GM23338 (cell line): ENCODE results near the gene KRTAP1-3. TPM values are rescaled to one million over a fixed set of nuclear protein-coding genes. Genes with fewer than 3 reads are reported as not detected.

Experiments
- ATAC-seq: fragments of 200-7000 bp; cut with Tn5 transposase; 3 replicates; pipeline ENCODE4 v1.9.1; 2020
- DNase-seq: peaks from one replicate; pipeline ENCODE4 v3.0.0-alpha.2; 2015; ENCODE audit warnings: low spot score
- H2AFZ ChIP-seq: fragments of 200-600 bp; sonication (generic); 2 replicates; pipeline ENCODE4 v1.8.0; 2016; ENCODE audit warnings: antibody characterized with exemption, mild to moderate bottlenecking, moderate library complexity
- H3F3A ChIP-seq: fragments of 200-600 bp; sonication (generic); replicated peaks from 2 replicates; pipeline ENCODE4 v1.8.0; 2017; ENCODE audit warnings: antibody characterized with exemption, mixed run types, low read depth
- H3K27ac ChIP-seq: fragments of 200-600 bp; sonication (generic); 2 replicates; pipeline ENCODE4 v1.6.1; 2016; ENCODE audit warnings: low read depth
- H3K27me3 ChIP-seq: fragments of 200-600 bp; sonication (generic); 2 replicates; pipeline ENCODE4 v1.8.0; 2016; ENCODE audit warnings: mild to moderate bottlenecking, mixed run types, moderate library complexity; ENCODE audit not compliant: insufficient read depth
- H3K36me3 ChIP-seq: fragments of 200-600 bp; sonication (generic); 2 replicates; pipeline ENCODE4 v1.8.0; 2016; ENCODE audit warnings: mild to moderate bottlenecking; ENCODE audit not compliant: insufficient read depth
- H3K4me1 ChIP-seq: fragments of 200-600 bp; sonication (generic); 2 replicates; pipeline ENCODE4 v1.8.0; 2016; ENCODE audit warnings: mild to moderate bottlenecking, moderate library complexity; ENCODE audit not compliant: insufficient read depth
- H3K4me2 ChIP-seq: fragments of 200-600 bp; sonication (generic); 2 replicates; pipeline ENCODE4 v1.7.1; 2017; ENCODE audit warnings: mixed run types
- H3K4me3 ChIP-seq: fragments of 200-600 bp; sonication (generic); 2 replicates; pipeline ENCODE4 v1.6.1; 2016; ENCODE audit warnings: mixed run types
- H3K79me2 ChIP-seq: fragments of 200-600 bp; sonication (generic); replicated peaks from 2 replicates; pipeline ENCODE4 v1.8.0; 2017; ENCODE audit warnings: mild to moderate bottlenecking; ENCODE audit not compliant: insufficient read depth
- H3K9me2 ChIP-seq: fragments of 200-600 bp; sonication (generic); 2 replicates; pipeline ENCODE4 v1.8.0; 2017; ENCODE audit not compliant: insufficient read depth
- H4K20me1 ChIP-seq: fragments of 200-600 bp; sonication (generic); replicated peaks from 2 replicates; pipeline ENCODE4 v1.8.0; 2017; ENCODE audit warnings: mild to moderate bottlenecking; ENCODE audit not compliant: insufficient read depth
- H3K27ac Mint-ChIP-seq: 2 replicates; pipeline ENCODE4 v1.8.0; 2020; ENCODE audit warnings: inconsistent platforms, mild to moderate bottlenecking, moderate library complexity, mixed read lengths
- H3K27me3 Mint-ChIP-seq: 3 replicates; pipeline ENCODE4 v1.8.0; 2022; ENCODE audit warnings: low read depth, mild to moderate bottlenecking, moderate library complexity, mixed read lengths, inconsistent platforms; ENCODE audit not compliant: insufficient read depth, poor library complexity
- H3K36me3 Mint-ChIP-seq: 3 replicates; pipeline ENCODE4 v1.8.0; 2021; ENCODE audit warnings: low read depth, mild to moderate bottlenecking, inconsistent platforms, moderate library complexity, mixed read lengths
- H3K4me1 Mint-ChIP-seq: 3 replicates; pipeline ENCODE4 v1.8.0; 2020; ENCODE audit warnings: mild to moderate bottlenecking, inconsistent platforms, mixed read lengths
- H3K4me3 Mint-ChIP-seq: 3 replicates; pipeline ENCODE4 v1.8.0; 2021; ENCODE audit warnings: moderate library complexity, mild to moderate bottlenecking, inconsistent platforms, mixed read lengths
- H3K9me3 Mint-ChIP-seq: 3 replicates; pipeline ENCODE4 v1.8.0; 2020; ENCODE audit warnings: moderate library complexity, mild to moderate bottlenecking, inconsistent platforms, mixed read lengths
- CREB1 ChIP-seq: fragments of 250-450 bp; sonication (Bioruptor Pico); IDR thresholded peaks from 2 replicates; pipeline ENCODE4 v1.5.0; 2020; ENCODE audit warnings: low read depth, mild to moderate bottlenecking, moderate library complexity
- EZH2 ChIP-seq: fragments of 200-600 bp; sonication (generic); IDR thresholded peaks from one replicate; pipeline ENCODE4 v1.8.0; 2017; ENCODE audit warnings: antibody characterized with exemption, mild to moderate bottlenecking, low read depth; ENCODE audit not compliant: unreplicated experiment
- EZH2phosphoT487 ChIP-seq: fragments of 200-600 bp; sonication (generic); IDR thresholded peaks from one replicate; pipeline ENCODE4 v1.8.1; 2018; ENCODE audit warnings: antibody characterized with exemption; ENCODE audit not compliant: unreplicated experiment
- STAT1 ChIP-seq: IDR thresholded peaks from one replicate; pipeline ENCODE4 v1.6.1; 2016; ENCODE audit warnings: antibody characterized with exemption; ENCODE audit not compliant: unreplicated experiment
- polyA plus RNA-seq: library from polyadenylated mRNA; unstranded; fragments of >200 nt; fragmentation: Nextera tagmentation; extraction: Ambion mirVana; gene quantifications from 2 replicates; pipeline ENCODE4 v1.2.1, GENCODE V29; 2016
- total RNA-seq: library from RNA; depleted of rRNA; stranded (reverse); fragments of >200 nt; shearing (Covaris generic); gene quantifications from 2 replicates; pipeline ENCODE4 v1.2.3, GENCODE V29; 2014
- TF ChIP-seq, protein P1 (sequence below), 2 experiments: fragments of 200-600 bp in 1 of 2; sonication (generic) in 1 of 2; conservative IDR thresholded peaks; 2 replicates each; pipeline versions ENCODE4 v1.5.1 to v1.6.1; 2016 to 2017; ENCODE audit warnings: antibody characterized with exemption in 2 of 2, low read depth in 2 of 2, mild to moderate bottlenecking in 2 of 2, moderate library complexity in 1 of 2
- TF ChIP-seq, protein P2 (sequence below): IDR thresholded peaks from one replicate; pipeline ENCODE4 v1.6.1; 2018; ENCODE audit warnings: antibody characterized with exemption; ENCODE audit not compliant: unreplicated experiment
- TF ChIP-seq, protein P3 (sequence below): IDR thresholded peaks from 2 replicates; pipeline ENCODE4 v1.6.1; 2016; ENCODE audit warnings: antibody characterized with exemption

The KRTAP1-3 gene
- total and polyA plus RNA-seq, 2 experiments from 2014 or later = not detected

DNA sequence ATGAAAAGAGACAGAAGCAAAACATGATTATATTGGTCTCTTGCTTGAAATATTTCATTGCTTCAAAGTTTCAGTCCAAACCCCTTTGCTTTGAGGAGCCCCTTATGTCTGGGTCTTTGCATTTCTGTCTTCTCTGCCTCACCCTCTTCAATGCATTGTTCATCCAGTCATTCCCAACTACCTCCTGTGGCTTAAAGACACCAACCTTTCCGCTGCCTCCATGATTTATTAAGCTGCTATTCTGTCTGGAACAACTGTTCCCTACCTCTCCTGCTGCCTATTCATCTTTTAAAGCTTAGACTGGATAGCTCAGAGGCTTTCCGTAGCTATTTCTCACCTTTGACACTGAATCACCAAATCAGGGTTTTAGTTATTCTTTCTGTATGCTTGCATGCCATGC, 37.3 kb downstream of the KRTAP1-3 start (continued):
- TF ChIP-seq STAT1 = no peak
- TF ChIP-seq EZH2 = no peak
- TF ChIP-seq CREB1 (CRISPR knock-in tag) = no peak

DNA sequence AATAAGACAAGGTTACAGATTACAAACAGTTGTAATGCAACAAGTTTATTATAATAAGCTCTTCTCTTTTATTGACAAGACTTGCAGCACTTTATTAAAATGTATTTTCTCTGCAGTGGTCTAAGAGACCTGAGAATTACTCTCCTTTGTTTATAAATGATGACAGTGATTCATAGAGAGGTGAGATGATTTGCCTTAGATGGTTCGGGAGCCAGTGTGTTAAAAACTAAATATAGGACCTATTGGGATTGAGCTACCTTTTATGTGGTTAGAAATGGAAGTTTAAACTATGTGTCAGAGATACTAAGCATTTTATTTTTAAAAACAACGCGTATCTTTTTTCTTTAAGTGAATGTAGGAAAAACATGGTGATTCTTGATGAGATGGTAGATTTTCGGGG, 37.8 kb downstream of the KRTAP1-3 start:
- DNase-seq = no peak
- Histone ChIP-seq H3K4me1 (no peaks in the 10 kb centered on the region), H3K4me2 (no peak overlapping the region)

DNA sequence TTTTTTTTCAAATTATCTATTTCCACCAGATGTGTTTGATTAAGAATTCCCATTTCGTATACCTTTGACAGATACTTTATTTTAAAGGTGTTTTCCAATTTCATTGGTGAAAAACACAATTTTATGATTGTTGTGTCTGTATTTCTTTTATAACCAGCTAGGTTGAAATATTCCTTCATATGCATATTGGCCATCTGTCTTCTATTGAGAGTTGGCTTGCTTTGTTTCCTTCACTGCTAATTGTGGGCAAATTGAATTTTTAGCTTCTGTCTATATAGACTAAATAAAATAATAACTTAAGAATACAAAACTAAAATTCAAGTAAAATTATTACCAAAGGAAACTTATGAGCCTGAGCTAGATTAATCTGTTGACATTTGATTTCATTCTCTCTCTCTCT, 39.6 kb downstream of the KRTAP1-3 start:
- DNase-seq (no peak), ATAC-seq (no peak)
- Mint-ChIP-seq H3K9me3 (no peaks in the 10 kb centered on the region), H3K36me3 (no peaks in the 10 kb centered on the region), H3K4me3 (no peak overlapping the region), H3K27ac (no peak overlapping the region), H3K4me1 (peaks cover 4% of the 10 kb centered on the region; the same call in 2 of the 3 replicates), H3K27me3 (no peaks in the 10 kb centered on the region)
- Histone ChIP-seq H3K4me1 (no peaks in the 10 kb centered on the region), H3K4me3 (no peak overlapping the region), H3F3A (no peaks in the 10 kb centered on the region), H2AFZ (no peak overlapping the region), H4K20me1 (no peaks in the 10 kb centered on the region), H3K9me2 (0 out of 2 replicates have a peak, but pooled peaks cover 4% of the 10 kb centered on the region), H3K36me3 (no peaks in the 10 kb centered on the region), H3K27ac (no peak overlapping the region), H3K27me3 (no peaks in the 10 kb centered on the region), H3K4me2 (no peak overlapping the region), H3K79me2 (no peaks in the 10 kb centered on the region)
- TF ChIP-seq, protein P1, sequence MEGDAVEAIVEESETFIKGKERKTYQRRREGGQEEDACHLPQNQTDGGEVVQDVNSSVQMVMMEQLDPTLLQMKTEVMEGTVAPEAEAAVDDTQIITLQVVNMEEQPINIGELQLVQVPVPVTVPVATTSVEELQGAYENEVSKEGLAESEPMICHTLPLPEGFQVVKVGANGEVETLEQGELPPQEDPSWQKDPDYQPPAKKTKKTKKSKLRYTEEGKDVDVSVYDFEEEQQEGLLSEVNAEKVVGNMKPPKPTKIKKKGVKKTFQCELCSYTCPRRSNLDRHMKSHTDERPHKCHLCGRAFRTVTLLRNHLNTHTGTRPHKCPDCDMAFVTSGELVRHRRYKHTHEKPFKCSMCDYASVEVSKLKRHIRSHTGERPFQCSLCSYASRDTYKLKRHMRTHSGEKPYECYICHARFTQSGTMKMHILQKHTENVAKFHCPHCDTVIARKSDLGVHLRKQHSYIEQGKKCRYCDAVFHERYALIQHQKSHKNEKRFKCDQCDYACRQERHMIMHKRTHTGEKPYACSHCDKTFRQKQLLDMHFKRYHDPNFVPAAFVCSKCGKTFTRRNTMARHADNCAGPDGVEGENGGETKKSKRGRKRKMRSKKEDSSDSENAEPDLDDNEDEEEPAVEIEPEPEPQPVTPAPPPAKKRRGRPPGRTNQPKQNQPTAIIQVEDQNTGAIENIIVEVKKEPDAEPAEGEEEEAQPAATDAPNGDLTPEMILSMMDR (conservative IDR thresholded peaks at IDR 0.05; ENCODE audit: low read depth in 2 of 2) = no peak

More for the DNA sequence above, 37.8 kb downstream of the KRTAP1-3 start:
- Mint-ChIP-seq H3K27me3 (no peaks in the 10 kb centered on the region), H3K9me3 (no peaks in the 10 kb centered on the region), H3K4me3 (no peak overlapping the region), H3K4me1 (peaks cover 4% of the 10 kb centered on the region; the same call in 2 of the 3 replicates), H3K27ac (no peak overlapping the region), H3K36me3 (no peaks in the 10 kb centered on the region)
- H2AFZ ChIP-seq = no peak overlapping the region
- H3K27ac ChIP-seq = no peak overlapping the region
- no peak overlapping the region for H3K4me3 ChIP-seq
- no peaks in the 10 kb centered on the region for H3K27me3 ChIP-seq
- H3K79me2 ChIP-seq = no peaks in the 10 kb centered on the region
- TF ChIP-seq EZH2phosphoT487 = no peak
- TF ChIP-seq, protein P2, sequence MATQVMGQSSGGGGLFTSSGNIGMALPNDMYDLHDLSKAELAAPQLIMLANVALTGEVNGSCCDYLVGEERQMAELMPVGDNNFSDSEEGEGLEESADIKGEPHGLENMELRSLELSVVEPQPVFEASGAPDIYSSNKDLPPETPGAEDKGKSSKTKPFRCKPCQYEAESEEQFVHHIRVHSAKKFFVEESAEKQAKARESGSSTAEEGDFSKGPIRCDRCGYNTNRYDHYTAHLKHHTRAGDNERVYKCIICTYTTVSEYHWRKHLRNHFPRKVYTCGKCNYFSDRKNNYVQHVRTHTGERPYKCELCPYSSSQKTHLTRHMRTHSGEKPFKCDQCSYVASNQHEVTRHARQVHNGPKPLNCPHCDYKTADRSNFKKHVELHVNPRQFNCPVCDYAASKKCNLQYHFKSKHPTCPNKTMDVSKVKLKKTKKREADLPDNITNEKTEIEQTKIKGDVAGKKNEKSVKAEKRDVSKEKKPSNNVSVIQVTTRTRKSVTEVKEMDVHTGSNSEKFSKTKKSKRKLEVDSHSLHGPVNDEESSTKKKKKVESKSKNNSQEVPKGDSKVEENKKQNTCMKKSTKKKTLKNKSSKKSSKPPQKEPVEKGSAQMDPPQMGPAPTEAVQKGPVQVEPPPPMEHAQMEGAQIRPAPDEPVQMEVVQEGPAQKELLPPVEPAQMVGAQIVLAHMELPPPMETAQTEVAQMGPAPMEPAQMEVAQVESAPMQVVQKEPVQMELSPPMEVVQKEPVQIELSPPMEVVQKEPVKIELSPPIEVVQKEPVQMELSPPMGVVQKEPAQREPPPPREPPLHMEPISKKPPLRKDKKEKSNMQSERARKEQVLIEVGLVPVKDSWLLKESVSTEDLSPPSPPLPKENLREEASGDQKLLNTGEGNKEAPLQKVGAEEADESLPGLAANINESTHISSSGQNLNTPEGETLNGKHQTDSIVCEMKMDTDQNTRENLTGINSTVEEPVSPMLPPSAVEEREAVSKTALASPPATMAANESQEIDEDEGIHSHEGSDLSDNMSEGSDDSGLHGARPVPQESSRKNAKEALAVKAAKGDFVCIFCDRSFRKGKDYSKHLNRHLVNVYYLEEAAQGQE = no peak
- TF ChIP-seq, protein P3, sequence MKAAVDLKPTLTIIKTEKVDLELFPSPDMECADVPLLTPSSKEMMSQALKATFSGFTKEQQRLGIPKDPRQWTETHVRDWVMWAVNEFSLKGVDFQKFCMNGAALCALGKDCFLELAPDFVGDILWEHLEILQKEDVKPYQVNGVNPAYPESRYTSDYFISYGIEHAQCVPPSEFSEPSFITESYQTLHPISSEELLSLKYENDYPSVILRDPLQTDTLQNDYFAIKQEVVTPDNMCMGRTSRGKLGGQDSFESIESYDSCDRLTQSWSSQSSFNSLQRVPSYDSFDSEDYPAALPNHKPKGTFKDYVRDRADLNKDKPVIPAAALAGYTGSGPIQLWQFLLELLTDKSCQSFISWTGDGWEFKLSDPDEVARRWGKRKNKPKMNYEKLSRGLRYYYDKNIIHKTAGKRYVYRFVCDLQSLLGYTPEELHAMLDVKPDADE = no peak
- no peaks in the 10 kb centered on the region for H3K36me3 ChIP-seq
- 0 out of 2 replicates have a peak, but pooled peaks cover 4% of the 10 kb centered on the region for H3K9me2 ChIP-seq
- no peaks in the 10 kb centered on the region for H4K20me1 ChIP-seq
- H3F3A ChIP-seq = no peaks in the 10 kb centered on the region
- no peak for ATAC-seq
